GM12892 (cell line): ENCODE results near the gene RANBP1.

Experiments
- POLR2A ChIP-seq: IDR thresholded peaks from 2 replicates; pipeline ENCODE4 v1.6.1; 2011; ENCODE audit warnings: low read depth, low read length, control low read depth
- POLR2AphosphoS5 ChIP-seq: IDR thresholded peaks from 2 replicates; pipeline ENCODE4 v1.6.1; 2011; ENCODE audit warnings: low read depth, low read length, control low read depth

DNA sequence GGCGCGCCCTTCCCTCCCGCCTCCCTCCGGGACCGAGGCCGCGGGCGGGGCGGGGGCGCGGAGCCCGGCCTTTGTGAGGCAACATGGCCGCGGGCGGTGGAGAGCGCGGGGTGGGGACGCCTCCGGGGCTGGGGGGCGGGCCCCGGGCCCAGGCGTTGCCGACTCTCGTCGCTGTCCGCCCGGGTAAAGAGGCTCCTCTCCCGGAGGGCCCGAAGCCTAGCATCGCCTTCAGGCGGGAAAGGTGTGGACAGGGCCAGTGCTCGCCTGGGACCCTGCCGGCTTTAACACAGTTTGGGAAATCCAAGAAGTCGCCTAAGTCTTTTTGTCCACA lies 35.5 kb upstream of the RANBP1 start:
- TF ChIP-seq POLR2AphosphoS5 (no peak), POLR2A (no peak)
